SK-N-MC (cell line): Measurements from ENCODE around the gene PEDS1.

ENCODE experiments used
- DNase-seq: peaks from one replicate; pipeline ENCODE4 v3.0.0-alpha.2; 2011; ENCODE audit warnings: low read depth, low spot score
- H3K27ac ChIP-seq: fragments of 200-600 bp; sonication (generic); 2 replicates; pipeline ENCODE4 v1.5.1; 2016; ENCODE audit warnings: mixed run types
- H3K36me3 ChIP-seq: fragments of 200-600 bp; sonication (generic); 2 replicates; pipeline ENCODE4 v1.6.1; 2017; ENCODE audit warnings: antibody characterized with exemption, low read length, mixed read lengths; ENCODE audit not compliant: insufficient read depth
- H3K4me3 ChIP-seq: fragments of 200-600 bp; sonication (generic); 2 replicates; pipeline ENCODE4 v1.5.1; 2016
- H3K9ac ChIP-seq: fragments of 200-600 bp; sonication (generic); 2 replicates; pipeline ENCODE4 v1.8.0; 2017; ENCODE audit warnings: mixed run types, mixed read lengths; ENCODE audit not compliant: insufficient read length
- H3K9me3 ChIP-seq: fragments of 200-600 bp; sonication (generic); 2 replicates; pipeline ENCODE4 v1.6.1; 2017; ENCODE audit warnings: low read depth, mild to moderate bottlenecking, antibody characterized with exemption, low read length, moderate library complexity, mixed read lengths
- EZH2 ChIP-seq: fragments of 200-600 bp; sonication (generic); IDR thresholded peaks from one replicate; pipeline ENCODE4 v1.6.1; 2017; ENCODE audit warnings: antibody characterized with exemption
- FOXP2 ChIP-seq: optimal IDR thresholded peaks from 2 replicates; pipeline ENCODE3; 2011; ENCODE audit warnings: mild to moderate bottlenecking, moderate library complexity; ENCODE audit not compliant: insufficient read depth; ENCODE audit errors: extremely low read length, control extremely low read depth
- POLR2AphosphoS5 ChIP-seq: IDR thresholded peaks from 2 replicates; pipeline ENCODE4 v1.6.1; 2012; ENCODE audit warnings: mild to moderate bottlenecking, low read depth, low read length, borderline replicate concordance

Gene PEDS1

DNA sequence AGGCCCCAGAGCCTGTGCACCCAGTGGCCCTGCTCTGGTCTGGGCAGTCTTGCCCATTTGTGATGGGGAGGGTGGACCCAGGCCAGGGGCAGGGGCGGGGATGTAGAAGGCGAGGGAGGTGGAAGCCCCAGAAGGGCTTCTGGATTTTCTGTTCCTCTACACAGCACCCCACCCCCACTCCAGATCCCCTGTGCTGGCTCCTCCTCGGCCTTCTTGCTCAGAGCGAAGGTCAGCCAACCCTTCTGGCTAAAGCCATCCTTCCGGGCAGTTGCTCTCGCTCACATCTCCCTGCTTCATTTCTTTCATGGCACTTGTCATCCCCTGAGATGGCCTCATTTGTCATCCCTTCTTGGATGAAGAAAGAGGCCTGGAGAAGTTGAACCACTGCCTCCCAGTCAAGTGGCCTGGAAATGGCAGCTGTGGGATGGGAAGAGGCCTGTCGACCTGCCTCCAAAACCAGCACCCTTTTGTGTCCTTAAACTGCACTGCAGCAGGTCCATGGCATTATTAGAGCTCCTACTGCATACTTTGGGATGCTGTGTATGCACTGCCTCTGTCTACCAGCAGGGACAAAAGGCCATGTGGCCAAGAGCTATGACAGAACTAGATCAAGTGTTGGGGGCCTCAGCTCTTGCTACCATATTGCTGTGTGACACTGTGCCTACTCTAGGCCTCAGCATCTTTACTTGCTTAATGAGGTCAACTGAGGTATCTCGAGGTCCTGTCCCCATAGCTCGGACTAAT, 19.9 kb downstream of the PEDS1 start:
- H3K9me3 ChIP-seq = no peaks in the 10 kb centered on the region
- no peak for DNase-seq
- TF ChIP-seq FOXP2 (no peak), POLR2AphosphoS5 (no peak), EZH2 (no peak)
- no peak overlapping the region for H3K4me3 ChIP-seq
- no peak overlapping the region for H3K27ac ChIP-seq
- H3K9ac ChIP-seq = no peak overlapping the region
- peaks cover 28% of the 10 kb centered on the region for H3K36me3 ChIP-seq

DNA sequence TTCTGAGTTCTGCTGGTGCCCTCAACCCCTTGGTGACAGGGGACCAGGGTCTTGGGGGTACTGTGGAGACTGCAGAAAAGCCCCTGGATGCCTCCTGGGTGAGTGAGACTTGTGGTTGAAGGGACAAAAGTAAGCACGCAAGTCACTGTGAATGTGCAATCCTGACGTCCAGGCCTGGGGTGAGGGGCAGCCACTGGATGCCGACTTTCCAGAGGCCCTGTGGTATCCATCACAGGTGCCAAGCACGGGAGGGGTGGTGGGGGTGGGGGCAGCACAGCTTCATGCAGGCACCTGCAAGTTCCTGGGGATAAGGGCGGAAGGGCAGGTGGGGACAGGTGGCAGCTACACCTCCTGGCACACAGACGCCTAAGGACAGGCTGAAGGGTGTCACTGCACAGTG, 20.5 kb downstream of the PEDS1 start:
- Histone ChIP-seq H3K36me3 (peaks cover 34% of the 10 kb centered on the region), H3K9ac (no peak overlapping the region), H3K9me3 (no peaks in the 10 kb centered on the region), H3K4me3 (no peak overlapping the region), H3K27ac (no peak overlapping the region)
- no peak for DNase-seq
- no peak for TF ChIP-seq EZH2
- no peak for TF ChIP-seq FOXP2
- TF ChIP-seq POLR2AphosphoS5 = no peak

DNA sequence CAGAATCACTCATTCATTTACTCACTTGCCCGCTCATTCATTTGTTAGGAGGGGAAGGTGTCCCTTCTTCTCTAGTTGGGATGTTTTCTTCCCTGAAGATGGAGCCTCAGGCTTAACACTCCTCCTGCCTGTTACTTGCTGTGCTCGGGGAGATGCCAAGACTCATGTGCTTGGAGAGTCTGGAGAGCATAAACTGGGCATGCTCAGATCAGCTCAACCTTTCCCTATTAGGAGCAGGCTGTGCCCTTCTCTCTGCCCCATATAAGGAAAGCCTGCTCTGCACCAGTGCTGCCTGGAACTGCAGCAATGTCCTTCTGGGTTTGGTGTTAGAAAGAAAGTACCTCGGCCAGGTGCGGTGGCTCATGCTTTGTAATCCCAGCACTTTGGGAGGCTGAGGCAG, 22.5 kb downstream of the PEDS1 start:
- no peak for DNase-seq
- Histone ChIP-seq H3K36me3 (peaks cover 44% of the 10 kb centered on the region), H3K9ac (no peak overlapping the region), H3K27ac (no peak overlapping the region), H3K9me3 (no peaks in the 10 kb centered on the region), H3K4me3 (no peak overlapping the region)
- TF ChIP-seq EZH2 (no peak), POLR2AphosphoS5 (no peak), FOXP2 (no peak)

DNA sequence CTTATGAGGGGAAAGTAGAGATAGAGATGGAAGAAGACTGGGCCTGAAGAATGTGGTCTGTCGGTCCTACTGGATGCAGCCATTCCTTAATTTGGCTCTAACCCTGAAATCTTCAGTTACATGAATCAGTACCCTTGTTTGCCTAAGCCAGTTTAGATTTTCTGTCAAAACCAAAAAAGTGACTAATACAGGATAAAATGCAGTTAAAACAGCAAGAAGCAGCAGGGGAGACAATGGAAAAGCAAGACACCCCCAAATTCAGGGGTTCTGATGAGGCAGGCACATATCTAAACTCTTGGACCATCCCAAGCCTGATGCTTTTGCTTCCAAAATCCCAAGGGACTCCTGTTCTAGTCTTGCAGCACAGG, 23.2 kb downstream of the PEDS1 start:
- H3K4me3 ChIP-seq = no peak overlapping the region
- no peak overlapping the region for H3K27ac ChIP-seq
- no peak for DNase-seq
- no peak for TF ChIP-seq EZH2
- no peak overlapping the region for H3K9ac ChIP-seq
- peaks cover 46% of the 10 kb centered on the region for H3K36me3 ChIP-seq
- no peaks in the 10 kb centered on the region for H3K9me3 ChIP-seq

DNA sequence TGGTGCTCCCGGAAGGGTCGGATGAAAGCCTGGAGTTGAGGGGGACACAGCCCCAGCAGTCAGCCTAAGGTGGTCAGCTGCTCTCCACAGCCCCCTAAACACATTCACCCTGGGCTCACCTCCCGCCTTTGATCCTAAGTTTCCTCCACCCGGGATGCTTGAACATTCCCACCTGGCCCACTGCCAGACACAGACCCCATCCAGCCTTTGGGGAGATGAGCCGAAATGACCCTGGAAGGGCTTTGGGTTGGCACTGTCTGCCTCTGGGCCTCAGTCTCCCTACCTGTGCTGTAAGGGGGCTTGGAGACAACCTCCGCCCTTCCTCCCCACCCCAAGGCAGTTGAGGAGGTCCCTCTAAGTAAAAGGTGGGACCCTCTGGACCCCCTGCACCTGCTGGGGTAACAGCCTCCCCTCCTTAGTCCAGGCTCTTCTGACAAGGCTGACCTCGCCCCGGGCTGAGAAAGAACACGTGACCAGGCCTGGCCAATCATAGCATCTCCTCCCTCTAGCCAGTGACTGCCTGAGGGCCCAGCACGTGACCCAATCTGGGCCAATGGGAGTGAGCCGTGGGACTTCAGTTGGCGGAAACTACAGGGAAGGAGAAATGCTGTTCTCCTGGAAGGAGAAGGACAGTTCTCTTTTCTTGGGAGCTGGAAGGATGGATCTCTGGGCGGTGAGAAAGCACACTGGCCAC, 23.7 kb downstream of the PEDS1 start:
- H3K9me3 ChIP-seq = no peaks in the 10 kb centered on the region
- H3K36me3 ChIP-seq = peaks cover 46% of the 10 kb centered on the region
- no peak overlapping the region for H3K9ac ChIP-seq
- no peak overlapping the region for H3K27ac ChIP-seq
- no peak for DNase-seq
- no peak overlapping the region for H3K4me3 ChIP-seq
- no peak for TF ChIP-seq FOXP2
- no peak for TF ChIP-seq EZH2
- TF ChIP-seq POLR2AphosphoS5 = no peak

DNA sequence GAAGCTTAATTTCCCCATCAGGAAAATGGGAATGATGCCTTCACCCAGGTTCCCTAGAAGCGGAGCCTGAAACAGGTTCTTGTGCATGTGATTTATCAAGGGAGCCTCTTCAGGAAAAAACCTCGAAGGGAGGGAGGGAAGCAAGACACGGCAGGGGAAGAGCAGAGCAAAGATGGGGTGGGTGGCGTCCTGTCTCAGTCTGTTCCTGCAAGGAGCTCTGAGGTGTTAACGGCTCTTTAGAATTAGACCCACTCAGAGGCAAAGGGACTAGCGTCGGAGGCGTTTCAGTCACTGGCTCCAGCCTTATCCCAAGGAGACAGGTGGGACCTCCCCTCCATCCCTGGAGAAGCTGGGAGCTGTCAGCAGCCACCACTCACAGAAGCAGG, 25.0 kb downstream of the PEDS1 start:
- no peak for DNase-seq
- no peak for TF ChIP-seq POLR2AphosphoS5
- no peak for TF ChIP-seq FOXP2
- TF ChIP-seq EZH2 = no peak
- H3K9me3 ChIP-seq = no peaks in the 10 kb centered on the region
- H3K36me3 ChIP-seq = peaks cover 51% of the 10 kb centered on the region
- H3K27ac ChIP-seq = no peak overlapping the region
- no peak overlapping the region for H3K4me3 ChIP-seq
- H3K9ac ChIP-seq = no peak overlapping the region

DNA sequence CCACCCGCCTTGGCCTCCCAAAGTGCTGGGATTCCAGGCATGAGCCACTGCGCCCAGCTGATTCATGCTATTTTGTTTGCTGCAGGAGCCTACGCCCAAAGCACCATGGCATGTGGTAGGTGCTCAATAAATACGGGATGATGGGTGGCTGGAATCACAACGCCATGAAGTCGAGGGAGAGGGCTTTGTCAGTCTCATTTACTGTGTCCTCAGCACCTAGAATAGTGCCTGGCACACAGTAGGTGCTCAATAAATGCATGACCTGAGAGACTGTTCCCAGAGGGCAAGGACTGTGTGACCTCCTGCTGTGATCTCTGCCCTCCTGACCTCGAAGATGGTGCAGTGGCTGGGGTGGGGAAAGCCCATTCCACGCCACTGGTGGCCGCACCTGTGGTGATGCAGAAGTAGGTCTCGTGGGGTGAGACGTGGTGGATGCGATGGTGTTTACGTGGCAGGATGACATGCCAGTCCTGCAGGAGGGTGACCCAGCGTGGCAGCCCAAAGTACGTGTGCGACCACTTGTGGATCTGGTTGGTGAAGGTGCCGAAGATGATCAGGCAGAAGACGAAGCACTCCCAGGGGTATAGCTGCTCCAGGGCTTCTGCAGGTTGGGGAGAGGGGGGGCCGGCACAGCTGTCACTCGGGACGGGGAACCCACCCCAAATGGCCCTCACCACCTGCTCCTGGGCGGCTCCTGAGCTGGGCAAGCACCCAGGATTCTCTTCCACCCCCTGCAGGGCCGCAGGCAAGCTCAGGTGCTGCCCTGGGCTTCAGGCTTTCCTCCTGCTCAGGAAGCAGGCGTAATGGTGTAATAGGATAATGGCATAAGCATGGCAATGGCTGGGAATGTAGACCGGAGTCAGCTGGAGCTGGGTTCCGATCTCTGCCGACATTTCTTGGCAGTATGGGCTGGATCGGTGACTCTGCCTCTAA, 25.7 kb downstream of the PEDS1 start:
- no peak overlapping the region for H3K4me3 ChIP-seq
- no peak for TF ChIP-seq POLR2AphosphoS5
- no peak for TF ChIP-seq EZH2
- no peak for TF ChIP-seq FOXP2
- DNase-seq = no peak
- H3K9ac ChIP-seq = no peak overlapping the region
- no peak overlapping the region for H3K27ac ChIP-seq
- peaks cover 51% of the 10 kb centered on the region for H3K36me3 ChIP-seq
- no peaks in the 10 kb centered on the region for H3K9me3 ChIP-seq

DNA sequence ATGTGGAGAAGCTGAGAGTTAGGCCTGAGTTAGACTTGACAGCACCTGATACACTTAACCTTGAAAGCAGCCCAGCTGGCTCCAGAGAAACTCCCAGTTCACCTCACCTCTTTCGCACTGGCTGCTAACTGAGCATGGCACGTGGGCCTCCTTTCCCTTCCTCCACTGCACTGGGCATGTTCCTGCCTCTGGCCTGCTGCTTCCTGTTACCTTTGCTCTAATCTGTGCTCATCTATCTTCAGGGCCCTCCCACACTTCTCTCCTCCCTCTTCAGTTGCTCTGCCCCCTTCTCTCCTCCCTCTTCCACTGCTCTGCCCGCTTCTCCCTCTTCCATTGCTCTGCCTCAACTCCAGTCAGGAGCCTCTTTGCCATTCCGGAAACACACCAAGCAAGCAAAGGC, 26.9 kb downstream of the PEDS1 start:
- Histone ChIP-seq H3K27ac (peak overlapping the region; percentile 64), H3K9me3 (no peaks in the 10 kb centered on the region), H3K4me3 (no peak overlapping the region), H3K36me3 (peaks cover 44% of the 10 kb centered on the region), H3K9ac (no peak overlapping the region)
- TF ChIP-seq FOXP2 (no peak), POLR2AphosphoS5 (no peak), EZH2 (no peak)
- DNase-seq = no peak
